Astrocyte (in vitro differentiated cells and primary cell): ENCODE results near the gene OGFOD3. TPM values are rescaled to one million over a fixed set of nuclear protein-coding genes. Genes with fewer than 3 reads are reported as not detected.

Experiments used
- DNase-seq: peaks from one replicate; pipeline ENCODE4 v3.0.0-alpha.2; 2010; ENCODE audit warnings: low read depth
- FAIRE-seq: peaks from 2 replicates; lab custom pipeline; 2011; peaks lifted over from hg19 to GRCh38; lab: Jason Lieb, UNC
- H2AFZ ChIP-seq: 2 replicates; pipeline ENCODE4 v1.6.0; 2012; ENCODE audit warnings: low read depth, low read length, inconsistent platforms
- H3K27ac ChIP-seq: 2 replicates; pipeline ENCODE4 v1.5.1; 2011; ENCODE audit warnings: low read depth, low read length, inconsistent platforms
- H3K27me3 ChIP-seq: 2 replicates; pipeline ENCODE4 v1.6.0; 2011; ENCODE audit warnings: low read length, inconsistent platforms; ENCODE audit not compliant: insufficient read depth
- H3K36me3 ChIP-seq: 2 replicates; pipeline ENCODE4 v1.5.1; 2011; ENCODE audit warnings: low read length, inconsistent platforms; ENCODE audit not compliant: insufficient read depth
- H3K4me1 ChIP-seq: 2 replicates; pipeline ENCODE4 v1.5.1; 2011; ENCODE audit warnings: low read length, inconsistent platforms; ENCODE audit not compliant: insufficient read depth
- H3K4me2 ChIP-seq: 2 replicates; pipeline ENCODE4 v1.6.0; 2012; ENCODE audit warnings: low read length, inconsistent platforms
- H3K4me3 ChIP-seq: 2 replicates; pipeline ENCODE4 v1.5.1; 2011; ENCODE audit warnings: low read depth, mild to moderate bottlenecking, low read length, inconsistent platforms; ENCODE audit not compliant: insufficient read depth
- H3K79me2 ChIP-seq: 2 replicates; pipeline ENCODE4 v1.6.0; 2012; ENCODE audit warnings: mild to moderate bottlenecking, low read length, inconsistent platforms; ENCODE audit not compliant: insufficient read depth
- H3K9ac ChIP-seq: 2 replicates; pipeline ENCODE4 v1.6.0; 2012; ENCODE audit warnings: mild to moderate bottlenecking, low read length, inconsistent platforms
- H3K9me3 ChIP-seq: 2 replicates; pipeline ENCODE4 v1.5.1; 2012; ENCODE audit warnings: low read depth, mild to moderate bottlenecking, low read length, inconsistent platforms; ENCODE audit not compliant: insufficient read depth
- H4K20me1 ChIP-seq: 2 replicates; pipeline ENCODE4 v1.6.0; 2012; ENCODE audit warnings: low read length, inconsistent platforms; ENCODE audit not compliant: insufficient read depth
- H3K27ac Mint-ChIP-seq: one replicate; pipeline ENCODE4 v1.8.0; 2021; ENCODE audit warnings: mild to moderate bottlenecking, mixed read lengths; ENCODE audit not compliant: unreplicated experiment
- H3K27me3 Mint-ChIP-seq: one replicate; pipeline ENCODE4 v1.8.0; 2021; ENCODE audit warnings: low read depth, mixed read lengths; ENCODE audit not compliant: unreplicated experiment
- H3K36me3 Mint-ChIP-seq: one replicate; pipeline ENCODE4 v1.8.0; 2021; ENCODE audit warnings: low read depth, mixed read lengths; ENCODE audit not compliant: unreplicated experiment
- H3K4me1 Mint-ChIP-seq: one replicate; pipeline ENCODE4 v1.8.0; 2021; ENCODE audit warnings: low read depth, mixed read lengths; ENCODE audit not compliant: unreplicated experiment
- H3K4me3 Mint-ChIP-seq: one replicate; pipeline ENCODE4 v1.8.0; 2021; ENCODE audit warnings: mild to moderate bottlenecking, moderate library complexity, mixed read lengths; ENCODE audit not compliant: unreplicated experiment
- H3K9me3 Mint-ChIP-seq: one replicate; pipeline ENCODE4 v1.8.0; 2021; ENCODE audit warnings: mild to moderate bottlenecking, mixed read lengths; ENCODE audit not compliant: unreplicated experiment
- CTCF ChIP-seq: IDR thresholded peaks from 2 replicates; pipeline ENCODE4 v1.5.1; 2011; ENCODE audit warnings: low read depth, mild to moderate bottlenecking, inconsistent platforms, low read length, moderate library complexity; ENCODE audit not compliant: insufficient read depth
- EZH2 ChIP-seq: IDR thresholded peaks from 2 replicates; pipeline ENCODE4 v1.6.1; 2012; ENCODE audit warnings: mild to moderate bottlenecking, low read length, inconsistent platforms; ENCODE audit not compliant: insufficient read depth
- total RNA-seq: library from RNA; stranded (reverse); gene quantifications from 2 replicates; pipeline ENCODE4 v1.2.1, GENCODE V29; 2021

OGFOD3 gene
- total RNA-seq, 1 donor from 2014 or later = 20.9 TPM

- Histone ChIP-seq H2AFZ (no peak overlapping the region), H3K27me3 (peaks cover 8% of the 10 kb centered on the region), H3K4me1 (peaks cover 10% of the 10 kb centered on the region), H4K20me1 (peaks cover 3% of the 10 kb centered on the region), H3K9me3 (no peaks in the 10 kb centered on the region), H3K27ac (no peak overlapping the region), H3K4me2 (no peak overlapping the region), H3K9ac (no peak overlapping the region), H3K79me2 (no peaks in the 10 kb centered on the region), H3K36me3 (no peaks in the 10 kb centered on the region), H3K4me3 (no peak overlapping the region)
- no peaks in the 10 kb centered on the region for H3K9me3 Mint-ChIP-seq
- no peak for DNase-seq
- H3K27me3 Mint-ChIP-seq = peaks cover 41% of the 10 kb centered on the region
- no peak for FAIRE-seq
- no peak for TF ChIP-seq CTCF
- H3K4me3 Mint-ChIP-seq = no peak overlapping the region
- H3K27ac Mint-ChIP-seq = no peak overlapping the region
- peaks cover 1% of the 10 kb centered on the region for H3K36me3 Mint-ChIP-seq
- peaks cover 3% of the 10 kb centered on the region for H3K4me1 Mint-ChIP-seq
These were observed 64.9 kb downstream of the OGFOD3 start for GRCh38 chr17:82353484-82353883.

- Mint-ChIP-seq H3K9me3 (no peaks in the 10 kb centered on the region), H3K4me1 (peaks cover 3% of the 10 kb centered on the region), H3K36me3 (peaks cover 1% of the 10 kb centered on the region), H3K27ac (no peak overlapping the region), H3K27me3 (peaks cover 38% of the 10 kb centered on the region), H3K4me3 (no peak overlapping the region)
- H3K36me3 ChIP-seq = no peaks in the 10 kb centered on the region
- H3K79me2 ChIP-seq = no peaks in the 10 kb centered on the region
- peaks cover 3% of the 10 kb centered on the region for H4K20me1 ChIP-seq
- TF ChIP-seq EZH2 (no peak), CTCF (peak; percentile 83)
- H3K9ac ChIP-seq = no peak overlapping the region
- peaks cover 10% of the 10 kb centered on the region for H3K4me1 ChIP-seq
- FAIRE-seq = no peak
- peaks cover 9% of the 10 kb centered on the region for H3K27me3 ChIP-seq
- no peak overlapping the region for H3K27ac ChIP-seq
- peak overlapping the region; percentile 46 for H2AFZ ChIP-seq
- no peak overlapping the region for H3K4me3 ChIP-seq
- peak; percentile 58 for DNase-seq
- no peaks in the 10 kb centered on the region for H3K9me3 ChIP-seq
- no peak overlapping the region for H3K4me2 ChIP-seq
These were observed 66.5 kb downstream of the OGFOD3 start for GRCh38 chr17:82351713-82352488.

GRCh38 chr17:82351254-82351712 is 67.1 kb downstream of the OGFOD3 start:
- no peak overlapping the region for H3K4me3 ChIP-seq
- FAIRE-seq = no peak
- no peak overlapping the region for H3K4me3 Mint-ChIP-seq
- peaks cover 3% of the 10 kb centered on the region for H4K20me1 ChIP-seq
- H3K36me3 Mint-ChIP-seq = peaks cover 1% of the 10 kb centered on the region
- no peak overlapping the region for H3K27ac Mint-ChIP-seq
- no peaks in the 10 kb centered on the region for H3K79me2 ChIP-seq
- H3K4me1 Mint-ChIP-seq = peaks cover 3% of the 10 kb centered on the region
- peaks cover 9% of the 10 kb centered on the region for H3K4me1 ChIP-seq
- no peak overlapping the region for H3K4me2 ChIP-seq
- no peaks in the 10 kb centered on the region for H3K9me3 ChIP-seq
- no peak for TF ChIP-seq CTCF
- TF ChIP-seq EZH2 = no peak
- no peak overlapping the region for H3K9ac ChIP-seq
- no peaks in the 10 kb centered on the region for H3K9me3 Mint-ChIP-seq
- H3K27me3 Mint-ChIP-seq = peaks cover 39% of the 10 kb centered on the region
- no peak overlapping the region for H3K27ac ChIP-seq
- no peak overlapping the region for H2AFZ ChIP-seq
- no peaks in the 10 kb centered on the region for H3K36me3 ChIP-seq
- no peak for DNase-seq
- peaks cover 9% of the 10 kb centered on the region for H3K27me3 ChIP-seq
